Retinal pigment epithelial cell (primary cell): ENCODE results near the gene DTX3L.

Experiments
- DNase-seq: peaks from one replicate; pipeline ENCODE4 v3.0.0-alpha.2; 2010; ENCODE audit warnings: low read depth
- H3K4me3 ChIP-seq: 2 replicates; pipeline ENCODE4 v1.5.1; 2011; ENCODE audit warnings: mild to moderate bottlenecking, low read length, control low read depth, moderate library complexity
- CTCF ChIP-seq: conservative IDR thresholded peaks from 2 replicates; pipeline ENCODE4 v1.5.1; 2011; ENCODE audit warnings: low read depth, low read length, control low read depth, inconsistent platforms

DTX3L gene

GRCh38 chr3:122530164-122530563, 34.0 kb upstream of the DTX3L start:
- DNase-seq = no peak
- H3K4me3 ChIP-seq = no peak overlapping the region
- TF ChIP-seq CTCF = no peak

GRCh38 chr3:122533480-122533879, 30.7 kb upstream of the DTX3L start:
- no peak overlapping the region for H3K4me3 ChIP-seq
- DNase-seq = no peak
- TF ChIP-seq CTCF = no peak

- DNase-seq = no peak
- no peak overlapping the region for H3K4me3 ChIP-seq
- no peak for TF ChIP-seq CTCF
These were observed 30.2 kb upstream of the DTX3L start for GRCh38 chr3:122533931-122534334.

- TF ChIP-seq CTCF = no peak
- no peak for DNase-seq
- no peak overlapping the region for H3K4me3 ChIP-seq
These were observed 28.0 kb upstream of the DTX3L start for GRCh38 chr3:122535964-122536631.

- DNase-seq = no peak
- no peak overlapping the region for H3K4me3 ChIP-seq
- no peak for TF ChIP-seq CTCF
These were observed 27.5 kb upstream of the DTX3L start for GRCh38 chr3:122536632-122537001.

GRCh38 chr3:122538956-122539490, 25.1 kb upstream of the DTX3L start:
- H3K4me3 ChIP-seq = no peak overlapping the region
- no peak for TF ChIP-seq CTCF

GRCh38 chr3:122546151-122546550, 18.0 kb upstream of the DTX3L start:
- no peak for DNase-seq
- TF ChIP-seq CTCF = no peak

More at GRCh38 chr3:122538956-122539490, 25.1 kb upstream of the DTX3L start:
- DNase-seq = no peak

More at GRCh38 chr3:122546151-122546550, 18.0 kb upstream of the DTX3L start:
- no peak overlapping the region for H3K4me3 ChIP-seq
